Neural progenitor cell (in vitro differentiated cells): ENCODE results near the gene SLC16A2.

Experiments
- EZH2 ChIP-seq: fragments of 200-600 bp; sonication (generic); IDR thresholded peaks from 2 replicates; pipeline ENCODE4 v1.6.1; 2017; ENCODE audit warnings: antibody characterized with exemption, mild to moderate bottlenecking, moderate library complexity
- EZH2phosphoT487 ChIP-seq: fragments of 200-600 bp; sonication (generic); IDR thresholded peaks from 2 replicates; pipeline ENCODE4 v1.6.1; 2017; ENCODE audit warnings: antibody characterized with exemption
- TF ChIP-seq, protein P1 (sequence below): fragments of 200-600 bp; sonication (generic); IDR thresholded peaks from 2 replicates; pipeline ENCODE4 v1.5.1; 2017; ENCODE audit warnings: antibody characterized with exemption, mild to moderate bottlenecking

DNA sequence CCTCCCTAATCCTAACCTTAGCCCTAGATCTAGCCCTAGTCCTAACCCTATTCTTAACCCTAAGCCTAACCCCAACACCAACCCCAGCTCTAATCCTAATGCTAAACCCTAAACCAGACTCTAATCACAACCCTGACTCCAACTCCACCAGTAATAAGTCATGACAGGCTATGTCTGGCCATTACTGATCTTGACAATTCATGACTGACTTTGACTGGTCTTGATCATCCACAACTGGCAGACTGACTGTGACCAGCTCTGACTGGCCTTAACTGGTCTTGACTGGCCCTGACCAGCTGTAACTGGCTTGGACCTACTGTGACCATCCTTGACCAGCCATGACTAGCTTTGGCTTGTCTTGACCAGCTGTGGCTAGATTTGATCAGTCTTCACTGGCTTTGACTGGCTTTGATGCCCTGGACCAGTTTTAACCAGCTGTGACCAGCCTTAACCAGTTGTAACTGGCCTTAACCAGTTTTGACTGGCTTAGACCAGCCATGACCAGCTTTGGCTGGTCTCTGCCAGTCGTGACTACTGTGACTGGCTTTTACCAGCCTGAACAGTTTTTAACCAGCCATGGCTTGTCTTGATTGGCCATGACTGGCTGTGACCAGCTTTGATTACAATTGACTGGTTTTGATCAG, 124.7 kb downstream of the SLC16A2 start:
- TF ChIP-seq, protein P1, sequence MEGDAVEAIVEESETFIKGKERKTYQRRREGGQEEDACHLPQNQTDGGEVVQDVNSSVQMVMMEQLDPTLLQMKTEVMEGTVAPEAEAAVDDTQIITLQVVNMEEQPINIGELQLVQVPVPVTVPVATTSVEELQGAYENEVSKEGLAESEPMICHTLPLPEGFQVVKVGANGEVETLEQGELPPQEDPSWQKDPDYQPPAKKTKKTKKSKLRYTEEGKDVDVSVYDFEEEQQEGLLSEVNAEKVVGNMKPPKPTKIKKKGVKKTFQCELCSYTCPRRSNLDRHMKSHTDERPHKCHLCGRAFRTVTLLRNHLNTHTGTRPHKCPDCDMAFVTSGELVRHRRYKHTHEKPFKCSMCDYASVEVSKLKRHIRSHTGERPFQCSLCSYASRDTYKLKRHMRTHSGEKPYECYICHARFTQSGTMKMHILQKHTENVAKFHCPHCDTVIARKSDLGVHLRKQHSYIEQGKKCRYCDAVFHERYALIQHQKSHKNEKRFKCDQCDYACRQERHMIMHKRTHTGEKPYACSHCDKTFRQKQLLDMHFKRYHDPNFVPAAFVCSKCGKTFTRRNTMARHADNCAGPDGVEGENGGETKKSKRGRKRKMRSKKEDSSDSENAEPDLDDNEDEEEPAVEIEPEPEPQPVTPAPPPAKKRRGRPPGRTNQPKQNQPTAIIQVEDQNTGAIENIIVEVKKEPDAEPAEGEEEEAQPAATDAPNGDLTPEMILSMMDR: no peak
- TF ChIP-seq EZH2phosphoT487 (no peak), EZH2 (no peak)
